Measurements from ENCODE around the gene SMC1A. TPM values are rescaled to one million over a fixed set of nuclear protein-coding genes. Genes with fewer than 3 reads are reported as not detected.

SMC1A gene
- total RNA-seq, 6 experiments from 2014 or later, result 21.2 to 41.1 (median 32.3) TPM

DNA sequence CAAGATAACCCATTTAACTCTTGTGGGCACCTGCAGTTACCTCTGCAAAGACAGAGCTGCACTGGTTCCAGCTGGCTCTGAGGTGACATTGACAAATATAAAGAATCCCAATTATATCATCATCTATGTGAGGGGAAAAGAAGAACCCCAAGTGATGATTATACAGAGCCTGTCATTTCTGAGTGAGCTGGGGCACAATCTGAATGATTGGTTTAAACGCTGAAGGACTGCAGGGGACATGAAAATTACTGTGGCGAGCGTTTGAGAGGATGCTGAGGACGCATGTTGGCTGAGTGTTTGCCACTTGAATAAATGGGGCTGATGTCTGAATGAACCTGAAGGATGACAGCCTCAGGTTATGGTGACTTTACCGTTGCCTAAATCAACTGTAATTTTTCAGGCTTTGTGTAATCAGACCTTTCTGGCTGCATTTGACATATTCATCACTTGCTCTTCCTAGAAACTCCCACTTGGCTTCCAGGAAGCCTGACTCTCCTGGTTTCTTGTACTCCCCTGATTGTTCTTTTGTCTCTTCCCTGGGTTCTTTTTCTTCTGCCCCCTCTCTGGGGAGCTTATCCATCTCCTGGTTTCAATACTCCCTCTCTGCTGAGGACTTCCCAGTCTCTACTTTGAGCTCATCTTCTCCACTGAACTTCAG, 15.8 kb upstream of the SMC1A start:
- Histone ChIP-seq H3K4me1 (no peaks in the 10 kb centered on the region), H3K4me3 (no peak overlapping the region), H3K27me3 (no peaks in the 10 kb centered on the region), H3K36me3 (no peaks in the 10 kb centered on the region), H3K27ac (no peak overlapping the region), H3K9me3 (no peaks in the 10 kb centered on the region)
- 50% methylated on average over 5 of the region's 5 CpGs for WGBS (ENCODE audit: insufficient coverage, low coverage, low lambda C conversion rate, missing lambda C conversion rate)
- no peak for TF ChIP-seq POLR2A (IDR thresholded peaks at IDR 0.05)
- TF ChIP-seq, protein P1, sequence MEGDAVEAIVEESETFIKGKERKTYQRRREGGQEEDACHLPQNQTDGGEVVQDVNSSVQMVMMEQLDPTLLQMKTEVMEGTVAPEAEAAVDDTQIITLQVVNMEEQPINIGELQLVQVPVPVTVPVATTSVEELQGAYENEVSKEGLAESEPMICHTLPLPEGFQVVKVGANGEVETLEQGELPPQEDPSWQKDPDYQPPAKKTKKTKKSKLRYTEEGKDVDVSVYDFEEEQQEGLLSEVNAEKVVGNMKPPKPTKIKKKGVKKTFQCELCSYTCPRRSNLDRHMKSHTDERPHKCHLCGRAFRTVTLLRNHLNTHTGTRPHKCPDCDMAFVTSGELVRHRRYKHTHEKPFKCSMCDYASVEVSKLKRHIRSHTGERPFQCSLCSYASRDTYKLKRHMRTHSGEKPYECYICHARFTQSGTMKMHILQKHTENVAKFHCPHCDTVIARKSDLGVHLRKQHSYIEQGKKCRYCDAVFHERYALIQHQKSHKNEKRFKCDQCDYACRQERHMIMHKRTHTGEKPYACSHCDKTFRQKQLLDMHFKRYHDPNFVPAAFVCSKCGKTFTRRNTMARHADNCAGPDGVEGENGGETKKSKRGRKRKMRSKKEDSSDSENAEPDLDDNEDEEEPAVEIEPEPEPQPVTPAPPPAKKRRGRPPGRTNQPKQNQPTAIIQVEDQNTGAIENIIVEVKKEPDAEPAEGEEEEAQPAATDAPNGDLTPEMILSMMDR (IDR thresholded peaks at IDR 0.05), result no peak
- intact Hi-C loops (cut with DNase I), result loop anchor here (10.0 kb wide), 1 partner anchor 124 kb away; no protein-coding TSS in a partner anchor
- DNase-seq, result no peak
- ATAC-seq, result no peak

GRCh38 chrX:53437206-53437605, 14.8 kb upstream of the SMC1A start:
- peaks cover 0 to 9% (median 4%) of the 10 kb centered on the region in 4 donors for H3K4me1 ChIP-seq
- H3K27ac ChIP-seq, result no peak overlapping the region
- DNase-seq, result no peak
- intact Hi-C loops (cut with DNase I), result loop anchor here (10.0 kb wide), 1 partner anchor 122 kb away; no protein-coding TSS in a partner anchor
- 62% methylated on average over 2 of the region's 2 CpGs for WGBS (ENCODE audit: insufficient coverage, low coverage, low lambda C conversion rate, missing lambda C conversion rate)
- peaks cover 0 to under 1% of the 10 kb centered on the region in 2 donors for H3K27me3 ChIP-seq
- no peaks in the 10 kb centered on the region for H3K9me3 ChIP-seq
- no peak for TF ChIP-seq POLR2A (IDR thresholded peaks at IDR 0.05)
- TF ChIP-seq, protein P1 (IDR thresholded peaks at IDR 0.05), result no peak
- no peaks in the 10 kb centered on the region for H3K36me3 ChIP-seq
- ATAC-seq, result no peak
- H3K4me3 ChIP-seq, result no peak overlapping the region

DNA sequence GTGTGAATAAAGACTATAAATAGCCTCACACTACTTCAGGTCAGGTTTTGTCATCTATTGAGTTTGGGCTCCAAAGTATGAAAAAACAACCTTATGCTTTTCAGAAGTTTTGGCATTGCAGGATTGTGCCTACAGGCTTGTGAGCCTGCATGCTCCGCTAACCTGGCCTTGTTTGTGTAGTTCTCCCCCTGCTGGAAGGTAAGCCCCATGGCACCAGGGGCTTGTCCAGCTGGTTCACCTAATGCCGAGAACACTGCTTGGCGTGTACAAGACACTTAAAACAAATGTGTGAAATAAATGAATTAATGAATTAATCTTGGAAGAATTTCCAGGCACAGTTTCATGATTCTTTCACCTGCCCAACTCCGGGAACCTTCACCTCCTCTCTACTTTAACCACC, 13.5 kb upstream of the SMC1A start:
- DNase-seq, result peak; percentile 55 to 72 (median 62)
- Histone ChIP-seq H3K36me3 (peaks cover 0 to 11% (median 0%) of the 10 kb centered on the region in 4 donors), H3K27ac (no peak overlapping the region), H3K27me3 (peaks cover 0 to 3% of the 10 kb centered on the region in 2 donors), H3K4me3 (no peak overlapping the region), H3K9me3 (no peaks in the 10 kb centered on the region), H3K4me1 (peaks cover 0 to 12% (median 5%) of the 10 kb centered on the region in 4 donors)
- ATAC-seq, result peak; percentile 65 to 83 (median 73)
- WGBS (ENCODE audit: insufficient coverage, low coverage, low lambda C conversion rate, missing lambda C conversion rate), result 0% methylated on average over 4 of the region's 4 CpGs
- TF ChIP-seq, protein P1 (IDR thresholded peaks at IDR 0.05), result peak; percentile 80 to 91 (median 90)
- no peak for TF ChIP-seq POLR2A (IDR thresholded peaks at IDR 0.05)
- intact Hi-C loops (cut with DNase I), result loop anchor here (10.0 kb wide), 1 partner anchor 121 kb away; no protein-coding TSS in a partner anchor

GRCh38 chrX:53433651-53434639, 11.5 kb upstream of the SMC1A start, which contains the start of gene HSD17B10:
HSD17B10 (minus strand) TSS chrX:53434370; CDS start chrX:53434345, 25 bp downstream.
- Histone ChIP-seq H3K9me3 (no peaks in the 10 kb centered on the region), H3K4me3 (peak within 1 kb of the TSS; percentile 48 to 71 (median 55)), H3K4me1 (peaks cover 0 to 12% (median 5%) of the 10 kb centered on the region in 4 donors), H3K27me3 (peaks cover 0 to 3% of the 10 kb centered on the region in 2 donors), H3K36me3 (peaks cover 0 to 11% (median 0%) of the 10 kb centered on the region in 4 donors), H3K27ac (peak within 1 kb of the TSS in 2 of 3 donors; percentile 8 to 47)
- WGBS (ENCODE audit: insufficient coverage, low coverage, low lambda C conversion rate, missing lambda C conversion rate), result 42% methylated on average over 19 of the region's 61 CpGs
- ATAC-seq (peak; percentile 95 to 97 (median 96)), DNase-seq (peak; percentile 92 to 96 (median 95))
- TF ChIP-seq POLR2A (IDR thresholded peaks at IDR 0.05), result peak; percentile 67
- TF ChIP-seq, protein P1 (IDR thresholded peaks at IDR 0.05), result no peak
- intact Hi-C loops (cut with DNase I), result loop anchor here (10.0 kb wide), 1 partner anchor 119 kb away; no protein-coding TSS in a partner anchor

All from right lobe of liver (tissue), 6 donors.